Activated CD4-positive, alpha-beta T cell treated with anti-CD3 and anti-CD28 coated beads, Interleukin-2, amount 50 U/mL, for 16 hours (primary cell): Measurements from ENCODE around the gene EFCC1.
"Not testable (repeated sequence)": the region's sequence is repeated elsewhere in the genome, so short reads cannot be mapped to it uniquely, and the experiment has no call there.

ENCODE experiments used
- DNase-seq: peaks from one replicate; pipeline ENCODE4 v3.0.0-alpha.2; 2020

Gene EFCC1

DNA sequence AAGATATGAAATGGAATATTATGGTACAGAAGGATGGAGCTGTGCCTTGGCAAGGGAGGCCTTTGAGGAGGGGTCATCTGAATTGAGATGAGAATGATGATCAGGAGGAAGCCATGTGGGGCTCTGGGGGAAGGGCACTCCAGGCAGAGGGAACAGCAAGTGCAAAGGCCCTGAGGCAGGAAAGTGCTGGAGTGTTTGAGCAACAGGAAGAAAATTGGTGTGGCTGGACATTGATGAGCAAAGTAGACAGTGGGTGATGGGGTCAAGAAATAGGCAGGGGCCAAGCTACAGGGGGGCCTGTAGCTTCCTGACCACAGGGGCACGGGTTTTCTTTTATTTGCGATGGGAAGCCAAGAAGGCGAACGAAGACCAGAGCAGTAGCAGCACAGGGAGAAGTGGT is 56.1 kb downstream of the EFCC1 start:
- DNase-seq, result no peak

DNA sequence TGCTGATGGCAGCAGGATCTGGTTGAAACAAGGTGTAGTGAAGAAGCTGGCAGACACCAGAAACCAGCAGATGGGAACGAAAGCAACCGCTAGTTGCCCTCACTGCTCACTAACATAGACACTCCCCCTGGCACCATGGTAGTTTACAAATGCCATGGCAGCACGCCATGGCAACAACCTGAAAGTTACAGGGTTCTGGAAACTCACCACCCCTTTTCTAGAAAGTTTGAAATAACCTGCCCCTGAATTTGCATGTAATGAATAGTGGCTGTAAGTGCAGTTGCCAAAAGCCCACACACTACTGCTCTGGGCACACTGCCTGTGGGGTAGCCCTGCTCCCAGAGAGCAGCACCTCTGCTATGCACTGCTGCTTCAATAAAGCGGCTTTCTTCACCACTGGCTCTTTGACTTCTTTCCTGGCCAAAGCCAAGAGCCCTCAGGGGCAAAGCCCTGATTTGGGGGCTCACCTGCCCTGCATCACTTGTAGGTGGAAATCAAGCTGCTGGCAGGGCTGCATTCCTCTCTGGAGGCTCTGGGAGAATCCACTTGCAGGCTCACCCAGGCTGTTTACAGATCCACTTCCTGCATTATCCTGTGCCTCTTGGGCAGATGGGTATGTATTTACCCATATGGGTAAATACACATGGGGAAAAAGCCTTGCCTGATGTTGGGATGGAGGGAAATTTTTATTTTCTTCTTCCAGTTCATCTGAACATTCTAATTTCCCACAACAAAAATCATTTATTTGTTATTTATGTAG is 57.5 kb downstream of the EFCC1 start:
- no peak for DNase-seq

DNA sequence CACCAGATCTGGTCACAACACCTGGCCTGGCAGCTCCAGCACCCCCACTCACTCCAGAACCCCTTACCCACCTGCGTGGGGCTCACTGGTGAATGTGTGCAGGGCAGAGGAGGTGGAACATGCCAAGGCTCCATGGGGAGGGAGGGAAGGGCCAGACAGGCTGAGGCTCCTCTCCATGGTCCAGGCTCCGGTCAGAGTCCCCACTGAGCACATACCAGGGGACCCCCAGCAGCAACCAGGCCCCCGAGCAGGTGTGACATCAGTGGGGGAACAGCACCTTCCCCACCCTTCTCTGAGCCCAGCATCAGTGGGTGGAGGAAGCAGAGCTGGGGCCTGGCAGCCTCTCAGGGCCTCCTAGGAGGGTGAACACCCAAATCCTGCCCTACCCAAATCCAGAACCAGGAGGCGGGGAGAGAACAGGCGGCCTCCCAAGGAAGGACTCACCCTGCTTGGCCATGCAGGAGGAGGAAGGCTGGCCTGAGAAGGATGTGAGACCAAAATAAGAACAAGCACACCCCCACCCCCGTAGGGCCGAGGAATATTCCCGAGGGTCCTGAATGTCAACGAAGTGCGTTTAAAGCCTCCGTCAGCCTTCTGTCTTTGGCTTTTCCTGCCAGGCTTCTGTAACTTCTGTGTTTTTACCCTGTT is 58.3 kb downstream of the EFCC1 start:
- no peak for DNase-seq

DNA sequence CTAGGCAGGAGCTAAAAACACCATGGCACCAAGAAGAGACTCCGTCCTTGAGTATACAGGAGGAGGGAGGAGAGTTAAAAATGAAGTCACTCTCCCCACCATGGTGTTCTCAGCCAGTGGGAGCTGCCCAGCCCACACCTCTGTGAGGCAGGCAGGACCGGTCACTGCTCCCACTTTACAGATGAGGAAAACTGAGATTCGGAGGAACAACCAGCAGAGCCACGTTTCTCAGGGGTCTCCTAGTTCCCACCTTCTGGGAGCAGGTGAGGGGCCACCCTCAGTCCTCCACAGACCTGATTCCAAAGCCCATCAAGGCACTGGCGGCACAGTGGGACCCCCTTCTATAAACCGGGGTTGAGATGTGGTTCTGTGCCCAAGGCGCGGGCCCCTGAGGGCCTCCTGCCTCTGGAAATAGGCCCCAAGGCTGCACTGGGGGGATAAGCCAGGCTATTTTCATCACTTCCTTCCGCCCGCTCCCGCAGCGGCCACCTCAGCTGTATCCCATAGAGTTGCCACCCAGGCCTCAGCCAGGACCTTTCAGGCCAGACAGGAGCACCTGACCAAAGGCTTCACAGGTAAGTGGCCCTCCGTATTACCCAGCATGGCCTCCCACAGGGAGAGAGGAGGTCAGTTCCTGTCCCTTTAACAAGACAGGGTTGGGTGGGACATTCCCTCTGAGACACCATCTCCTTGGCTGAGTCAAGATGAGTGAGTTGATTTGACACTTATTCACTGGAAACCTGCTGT is 59.3 kb downstream of the EFCC1 start, which contains the start of gene GP9:
Gene GP9 (plus strand): TSS at position 504 of the 747 bp plus-strand sequence. CDS start 961 bp downstream, outside the sequence.
- no peak for DNase-seq

DNA sequence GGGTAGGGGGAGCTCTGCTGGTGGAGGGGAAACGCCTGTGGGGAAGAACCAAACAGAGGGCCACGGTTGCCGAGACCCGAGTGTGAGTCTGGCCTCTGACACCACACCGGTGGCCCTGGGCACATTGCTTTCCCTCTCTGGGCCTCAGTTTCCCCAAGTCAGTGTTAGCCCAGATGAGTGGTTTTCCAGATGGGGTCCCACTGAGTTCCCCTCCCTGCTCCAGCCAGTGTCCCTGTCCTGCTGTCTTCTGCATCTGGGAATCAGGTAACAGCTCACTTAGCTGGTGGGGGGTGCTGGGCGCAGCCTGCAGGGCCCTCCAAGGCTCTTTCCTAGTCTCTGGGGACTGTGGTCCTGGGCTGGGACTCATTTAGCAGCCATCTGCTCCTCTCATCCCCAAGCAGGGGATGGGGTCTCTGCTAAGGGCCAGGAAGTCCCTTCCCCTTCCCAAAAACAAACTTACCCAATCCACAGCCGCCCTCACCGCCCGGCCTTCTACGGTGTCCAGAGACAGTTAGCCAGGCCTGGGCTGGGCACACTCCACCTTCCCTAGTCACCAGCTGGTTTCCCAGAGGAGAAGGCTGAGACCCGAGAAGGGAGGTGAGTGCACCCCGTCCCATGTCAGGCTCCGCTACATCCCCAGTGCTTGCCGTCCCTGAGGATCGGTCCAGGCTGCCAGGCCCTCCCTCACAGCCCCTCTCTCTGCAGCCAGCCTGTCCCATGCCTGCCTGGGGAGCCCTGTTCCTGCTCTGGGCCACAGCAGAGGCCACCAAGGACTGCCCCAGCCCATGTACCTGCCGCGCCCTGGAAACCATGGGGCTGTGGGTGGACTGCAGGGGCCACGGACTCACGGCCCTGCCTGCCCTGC is 60.2 kb downstream of the EFCC1 start:
- DNase-seq, result no peak

- DNase-seq, result no peak
Measured at GRCh38 chr3:129061888-129062834, 61.1 kb downstream of the EFCC1 start.

DNA sequence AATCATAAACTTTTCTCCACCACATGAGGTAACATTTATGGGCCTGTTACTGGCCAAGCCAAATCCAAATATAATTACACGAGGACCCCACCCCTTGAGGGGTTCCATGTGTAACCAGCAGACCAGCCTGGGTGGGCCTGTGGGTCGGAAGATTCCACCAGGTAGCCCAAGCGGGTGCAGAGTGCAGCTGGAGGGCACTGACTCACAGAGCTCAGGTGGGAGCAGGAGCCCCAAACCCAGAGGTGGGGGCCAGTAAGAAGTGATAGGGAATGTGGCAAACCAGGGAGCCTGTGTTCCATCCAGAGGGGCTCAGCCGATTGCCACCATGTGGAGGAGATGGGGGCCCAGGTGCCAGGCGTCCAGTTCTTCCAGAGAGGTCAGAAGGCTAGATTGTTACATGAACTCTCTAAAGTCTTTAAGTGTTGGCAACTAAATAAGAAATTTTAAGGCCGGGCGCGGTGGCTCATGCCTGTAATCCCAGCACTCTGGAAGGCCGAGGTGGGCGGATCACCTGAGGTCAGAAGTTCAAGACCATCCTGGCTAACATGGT is 62.1 kb downstream of the EFCC1 start:
- no peak for DNase-seq

DNA sequence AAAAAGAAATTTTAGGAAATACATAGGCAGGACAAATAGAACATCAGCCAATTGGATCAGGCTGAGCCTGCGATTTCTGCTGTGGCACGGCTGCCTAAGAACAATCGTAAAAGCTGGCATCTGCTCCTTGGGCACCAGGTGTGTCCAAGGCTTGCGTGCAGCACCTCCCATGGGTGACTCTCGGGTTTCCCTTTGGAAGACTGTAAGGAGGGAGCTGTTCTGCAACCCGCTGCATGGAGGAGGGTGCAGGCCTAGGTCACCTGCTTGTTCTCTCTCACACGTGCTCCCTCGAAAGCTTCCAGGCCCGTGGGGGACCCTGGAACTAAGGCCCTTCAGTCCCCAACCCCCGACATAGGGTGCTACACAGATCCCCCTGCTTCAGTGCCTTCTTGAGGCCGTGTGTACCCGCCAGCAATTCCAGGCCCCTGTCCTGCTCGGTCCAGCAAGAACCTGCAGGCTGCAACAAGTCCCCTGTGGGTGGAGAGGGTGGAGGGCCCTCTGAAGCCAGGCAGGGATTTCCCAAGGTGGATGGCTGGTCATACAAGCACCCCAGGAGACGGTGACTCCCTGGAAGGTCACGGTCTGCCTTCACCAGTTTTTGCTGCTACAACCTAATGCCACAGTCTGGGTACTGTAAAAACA is 62.9 kb downstream of the EFCC1 start:
- no peak for DNase-seq

DNA sequence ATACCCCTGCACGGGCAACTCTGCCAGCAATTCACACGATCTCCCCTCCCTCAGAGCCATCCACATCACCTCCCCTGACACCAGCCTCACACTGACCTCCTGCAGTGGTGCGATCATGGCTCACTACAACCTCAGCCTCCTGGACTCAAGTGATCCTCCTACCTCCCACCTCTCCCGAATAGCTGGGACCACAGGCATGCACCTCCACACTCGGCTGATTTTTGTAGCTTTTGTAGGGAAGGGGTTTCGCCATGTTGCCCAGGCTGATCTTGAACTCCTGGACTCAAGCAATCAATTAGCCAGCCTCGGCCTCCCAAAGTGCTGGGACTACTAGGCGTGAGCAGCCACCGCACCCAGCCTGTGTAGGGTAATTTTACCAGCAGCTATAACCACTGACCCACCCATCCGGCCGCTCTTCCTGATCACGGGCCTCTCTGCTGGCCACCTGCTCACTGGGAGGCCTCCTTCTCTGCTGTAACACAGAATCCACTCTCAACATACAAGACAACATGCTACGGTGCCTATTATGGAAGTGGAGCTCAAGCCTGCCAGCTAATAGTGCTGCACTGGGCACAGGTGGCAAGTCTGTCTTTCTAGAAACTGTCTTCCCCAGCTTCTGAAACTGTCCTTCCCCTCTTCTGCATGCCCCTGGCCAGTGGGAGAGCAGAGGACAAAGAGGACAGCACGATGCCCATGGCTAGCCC is 64.1 kb downstream of the EFCC1 start:
- no peak for DNase-seq

DNA sequence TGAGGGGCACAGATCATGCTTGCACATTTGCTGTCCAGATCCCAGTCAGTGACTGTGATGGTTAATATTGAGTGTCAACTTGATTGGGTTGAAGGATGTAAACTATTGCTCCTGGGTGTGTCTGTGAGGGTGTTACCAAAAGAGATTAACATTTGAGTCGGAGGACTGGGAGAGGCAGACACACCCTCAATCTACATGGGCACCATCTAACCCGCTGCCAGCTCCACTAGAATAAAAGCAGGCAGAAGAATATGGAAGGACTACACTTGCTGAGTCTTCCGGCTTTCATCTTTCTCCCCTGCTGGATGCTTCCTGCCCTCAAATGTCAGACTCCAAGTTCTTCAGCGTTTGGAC is 64.6 kb downstream of the EFCC1 start:
- no peak for DNase-seq

DNA sequence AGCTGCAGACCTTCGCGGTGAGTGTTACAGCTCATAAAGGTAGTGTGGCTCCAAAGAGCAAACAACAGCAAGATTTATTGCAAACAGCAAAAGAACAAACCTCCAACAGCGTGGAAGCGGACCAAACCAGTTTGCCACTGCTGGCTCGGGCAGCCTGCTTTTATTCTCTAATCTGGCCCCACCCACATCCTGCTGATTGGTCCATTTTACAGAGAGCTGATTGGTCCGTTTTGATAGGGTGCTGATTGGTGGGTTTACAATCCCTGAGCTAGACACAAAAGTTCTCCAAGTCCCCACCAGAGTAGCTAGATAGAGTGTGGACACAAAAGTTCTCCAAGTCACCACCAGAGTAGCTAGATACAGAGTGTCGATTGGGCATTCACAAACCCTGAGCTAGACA is 66.6 kb downstream of the EFCC1 start:
- peak; percentile 15 for DNase-seq

GRCh38 chr3:129068291-129068886 is 67.3 kb downstream of the EFCC1 start:
- DNase-seq, result no peak

- not testable (repeated sequence) for DNase-seq
Measured at GRCh38 chr3:129069313-129070085, 68.4 kb downstream of the EFCC1 start.

GRCh38 chr3:129070086-129070885 is 69.2 kb downstream of the EFCC1 start:
- no peak for DNase-seq

DNA sequence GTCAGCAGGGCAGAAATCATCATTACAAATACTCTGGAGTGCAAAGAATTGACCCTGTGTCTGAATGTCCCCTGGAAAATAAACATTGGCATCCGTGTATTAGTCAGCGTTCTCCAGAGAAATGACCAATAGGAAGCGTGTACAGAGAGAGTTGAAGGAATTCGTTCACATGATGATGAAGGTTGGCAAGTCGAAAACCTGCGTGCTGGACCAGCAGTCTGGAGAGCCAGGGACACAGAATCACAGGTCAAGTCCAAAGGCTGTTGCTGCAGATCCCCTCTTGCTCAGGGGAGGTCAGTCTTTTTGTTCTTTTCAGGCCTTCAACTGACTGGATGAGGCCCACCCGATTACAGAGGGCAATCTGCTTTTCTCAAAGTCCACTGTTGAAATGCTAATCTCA is 76.1 kb downstream of the EFCC1 start:
- DNase-seq, result no peak

DNA sequence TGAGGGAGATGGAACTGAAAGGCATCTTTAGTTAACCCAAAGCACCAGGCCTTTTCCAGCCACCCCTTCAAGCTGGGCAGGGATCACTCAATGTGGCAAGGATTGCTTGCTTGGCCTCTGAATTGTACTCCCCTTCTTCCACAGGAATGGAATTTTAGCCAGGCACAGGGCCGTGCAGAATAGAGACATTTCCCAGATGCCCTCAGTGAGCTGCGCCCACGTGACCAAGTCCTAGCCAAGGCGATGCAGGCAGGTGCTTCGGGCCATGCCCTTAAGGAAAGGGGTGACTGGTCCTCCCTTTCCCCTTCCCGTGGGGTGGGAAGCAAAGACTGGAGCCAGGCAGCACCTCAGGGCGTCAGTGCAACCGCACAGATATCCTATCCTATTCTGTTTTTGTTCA is 77.4 kb downstream of the EFCC1 start:
- DNase-seq, result no peak

DNA sequence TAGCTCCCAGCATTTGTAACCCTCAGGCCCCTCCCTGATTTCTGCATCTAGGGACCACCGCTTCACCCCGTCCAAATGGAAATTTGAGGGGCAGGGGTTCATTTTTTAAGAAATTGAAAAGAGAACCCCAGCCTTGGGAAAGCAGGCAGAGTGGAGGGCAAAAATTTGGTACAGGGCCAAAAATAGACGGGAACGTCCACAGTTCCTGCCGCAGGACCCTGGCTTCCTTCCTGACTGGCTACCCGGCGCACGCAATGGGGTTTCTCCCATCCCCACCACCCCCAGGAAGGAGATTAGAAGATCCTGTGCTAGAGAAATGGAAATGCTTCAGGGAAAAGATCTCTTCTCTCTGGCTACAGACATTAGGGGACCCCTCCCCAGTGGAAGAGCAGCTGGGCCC is 80.4 kb downstream of the EFCC1 start:
- no peak for DNase-seq

DNA sequence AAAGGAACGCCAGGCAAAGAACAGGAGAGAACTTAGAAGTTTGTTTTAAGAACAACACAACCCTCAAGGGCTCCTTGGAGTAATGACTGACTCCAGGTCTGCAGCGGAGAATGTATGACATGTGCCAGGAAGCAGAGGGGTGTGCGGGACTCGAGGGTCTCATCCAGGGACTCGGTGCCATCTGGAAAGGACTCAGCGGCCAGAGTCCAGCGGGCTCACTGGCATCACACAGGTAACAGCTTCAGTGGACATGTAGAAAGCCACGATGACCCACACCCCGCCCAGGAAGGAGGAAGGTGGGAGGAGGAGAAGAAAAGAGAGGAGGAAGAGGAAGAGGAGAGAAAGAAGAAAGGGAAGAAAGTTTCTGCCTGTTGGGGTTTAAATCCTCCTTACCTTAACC is 80.9 kb downstream of the EFCC1 start:
- DNase-seq, result no peak
